Uterus (tissue), 2 donors: ENCODE data around the gene KCNA10.

Source experiments
- POLR2A ChIP-seq, 2 donors: fragments of 450-650 bp; IDR thresholded peaks; one replicate each; pipeline ENCODE4 v1.6.1; 2016; ENCODE audit warnings: antibody characterized with exemption in 2 of 2, mild to moderate bottlenecking in 1 of 2, moderate library complexity in 1 of 2
- TF ChIP-seq, protein P1 (sequence below), 4 experiments: fragments of 200-600 bp in 2 of 4; fragments of 450-650 bp in 2 of 4; sonication (generic) in 2 of 4; IDR thresholded peaks; one replicate each; pipeline ENCODE4 v1.5.1; 2016 to 2019; ENCODE audit warnings: antibody characterized with exemption in 4 of 4, mild to moderate bottlenecking in 2 of 4, moderate library complexity in 1 of 4

DNA sequence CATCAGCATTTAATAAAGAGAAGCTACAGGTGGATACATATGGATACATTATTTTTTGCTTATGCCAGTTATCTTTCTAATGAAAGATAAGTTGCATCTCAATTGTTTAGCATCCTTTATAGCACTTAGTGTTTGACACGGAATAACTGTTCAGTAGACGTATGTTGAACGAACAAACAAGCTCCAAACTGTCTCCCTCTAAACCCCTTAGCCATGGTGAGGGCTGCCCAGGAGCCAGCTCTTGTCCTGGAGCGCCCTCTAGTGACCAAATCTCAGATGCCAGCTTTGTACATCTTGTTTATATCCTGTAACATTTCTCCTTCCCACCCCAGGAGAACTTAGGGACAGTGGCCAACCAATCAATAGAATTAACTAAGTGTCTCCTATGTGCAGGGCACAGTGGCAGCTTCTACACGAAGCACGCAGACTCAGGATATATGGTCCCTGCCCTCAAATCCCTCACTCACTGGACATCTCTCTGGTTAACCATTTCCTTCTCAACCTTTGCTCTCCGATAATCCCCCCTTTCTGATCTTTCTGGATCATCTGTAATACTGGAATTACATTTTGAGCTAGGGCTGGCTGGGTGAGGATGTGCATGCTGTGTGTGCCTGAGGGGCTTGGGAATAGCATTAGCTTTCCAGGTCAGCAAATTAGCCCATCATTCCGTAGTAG, 22.9 kb downstream of the KCNA10 start:
- TF ChIP-seq, protein P1, sequence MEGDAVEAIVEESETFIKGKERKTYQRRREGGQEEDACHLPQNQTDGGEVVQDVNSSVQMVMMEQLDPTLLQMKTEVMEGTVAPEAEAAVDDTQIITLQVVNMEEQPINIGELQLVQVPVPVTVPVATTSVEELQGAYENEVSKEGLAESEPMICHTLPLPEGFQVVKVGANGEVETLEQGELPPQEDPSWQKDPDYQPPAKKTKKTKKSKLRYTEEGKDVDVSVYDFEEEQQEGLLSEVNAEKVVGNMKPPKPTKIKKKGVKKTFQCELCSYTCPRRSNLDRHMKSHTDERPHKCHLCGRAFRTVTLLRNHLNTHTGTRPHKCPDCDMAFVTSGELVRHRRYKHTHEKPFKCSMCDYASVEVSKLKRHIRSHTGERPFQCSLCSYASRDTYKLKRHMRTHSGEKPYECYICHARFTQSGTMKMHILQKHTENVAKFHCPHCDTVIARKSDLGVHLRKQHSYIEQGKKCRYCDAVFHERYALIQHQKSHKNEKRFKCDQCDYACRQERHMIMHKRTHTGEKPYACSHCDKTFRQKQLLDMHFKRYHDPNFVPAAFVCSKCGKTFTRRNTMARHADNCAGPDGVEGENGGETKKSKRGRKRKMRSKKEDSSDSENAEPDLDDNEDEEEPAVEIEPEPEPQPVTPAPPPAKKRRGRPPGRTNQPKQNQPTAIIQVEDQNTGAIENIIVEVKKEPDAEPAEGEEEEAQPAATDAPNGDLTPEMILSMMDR (IDR thresholded peaks at IDR 0.05), result peak; percentile 38 to 62 (median 48)
- TF ChIP-seq POLR2A (IDR thresholded peaks at IDR 0.05), result no peak
